Neural cell (in vitro differentiated cells): ENCODE measurements around the gene PDK1. TPM values are rescaled to one million over a fixed set of nuclear protein-coding genes. Genes with fewer than 3 reads are reported as not detected.

Source experiments
- H2AFZ ChIP-seq: fragments of 200-600, 300-800 bp; sonication (generic), shearing (Covaris generic); 2 replicates; pipeline ENCODE4 v1.6.0; 2014; ENCODE audit warnings: low read depth, mild to moderate bottlenecking, antibody characterized with exemption, low read length, moderate library complexity
- H3F3A ChIP-seq: fragments of 200-600 bp; shearing (Covaris generic); 2 replicates; pipeline ENCODE4 v1.6.1; 2016; ENCODE audit warnings: mild to moderate bottlenecking, moderate library complexity, mixed read lengths, antibody characterized with exemption, low read length; ENCODE audit not compliant: insufficient read depth, poor library complexity, severe bottlenecking
- H3K27ac ChIP-seq: fragments of 200-600, 300-800 bp; sonication (generic), shearing (Covaris generic); 2 replicates; pipeline ENCODE4 v1.5.1; 2014; ENCODE audit warnings: mild to moderate bottlenecking, low read length, moderate library complexity
- H3K27me3 ChIP-seq: fragments of 300-800, 200-600 bp; sonication (generic), shearing (Covaris generic); 2 replicates; pipeline ENCODE4 v1.6.0; 2014; ENCODE audit warnings: mild to moderate bottlenecking, low read depth, low read length, moderate library complexity; ENCODE audit not compliant: insufficient read depth
- H3K36me3 ChIP-seq: fragments of 300-800, 200-600 bp; sonication (generic), shearing (Covaris generic); 2 replicates; pipeline ENCODE4 v1.5.1; 2014; ENCODE audit warnings: mild to moderate bottlenecking, antibody characterized with exemption, low read length, moderate library complexity; ENCODE audit not compliant: insufficient read depth
- H3K4me2 ChIP-seq: fragments of 300-800, 200-600 bp; sonication (generic), shearing (Covaris generic); 2 replicates; pipeline ENCODE4 v1.6.0; 2014; ENCODE audit warnings: mild to moderate bottlenecking, low read length
- H3K4me3 ChIP-seq: fragments of 300-800, 200-600 bp; sonication (generic), shearing (Covaris generic); 2 replicates; pipeline ENCODE4 v1.5.1; 2014; ENCODE audit warnings: mild to moderate bottlenecking, low read length, moderate library complexity
- H3K79me2 ChIP-seq: fragments of 200-600 bp; shearing (Covaris generic); replicated peaks from 2 replicates; pipeline ENCODE4 v1.6.0; 2014; ENCODE audit warnings: mild to moderate bottlenecking, low read length, moderate library complexity; ENCODE audit not compliant: insufficient read depth
- H3K9ac ChIP-seq: fragments of 300-800, 200-600 bp; sonication (generic), shearing (Covaris generic); 2 replicates; pipeline ENCODE4 v1.6.1; 2016; ENCODE audit warnings: mild to moderate bottlenecking, low read length, mixed read lengths
- H3K9me2 ChIP-seq: fragments of 200-600 bp; shearing (Covaris generic); 2 replicates; pipeline ENCODE4 v1.6.1; 2016; ENCODE audit warnings: mild to moderate bottlenecking, low read length, mixed read lengths; ENCODE audit not compliant: insufficient read depth
- H3K9me3 ChIP-seq: fragments of 200-600, 300-800 bp; sonication (generic), shearing (Covaris generic); 2 replicates; pipeline ENCODE4 v1.6.1; 2016; ENCODE audit warnings: mild to moderate bottlenecking, mixed run types, low read length, moderate library complexity, mixed read lengths
- H4K20me1 ChIP-seq: fragments of 200-600 bp; shearing (Covaris generic); 2 replicates; pipeline ENCODE4 v1.6.1; 2016; ENCODE audit warnings: mild to moderate bottlenecking, mixed run types; ENCODE audit not compliant: insufficient read depth
- EP300 ChIP-seq: fragments of 450-650 bp; conservative IDR thresholded peaks from 2 replicates; pipeline ENCODE4 v1.6.1; 2014; ENCODE audit warnings: antibody characterized with exemption, mild to moderate bottlenecking, moderate library complexity; ENCODE audit not compliant: poor library complexity, severe bottlenecking
- EZH2 ChIP-seq: fragments of 200-600, 300-800 bp; shearing (Covaris generic), sonication (generic); IDR thresholded peaks from 2 replicates; pipeline ENCODE4 v1.6.1; 2014; ENCODE audit warnings: antibody characterized with exemption, low read length, borderline replicate concordance, mild to moderate bottlenecking; ENCODE audit not compliant: insufficient read depth, poor library complexity, severe bottlenecking
- MXI1 ChIP-seq: fragments of 450-650 bp; conservative IDR thresholded peaks from 2 replicates; pipeline ENCODE4 v1.6.1; 2014; ENCODE audit warnings: antibody characterized with exemption, mild to moderate bottlenecking; ENCODE audit not compliant: poor library complexity, severe bottlenecking
- POLR2AphosphoS5 ChIP-seq: IDR thresholded peaks from 2 replicates; pipeline ENCODE4 v1.6.1; 2012
- RAD21 ChIP-seq: fragments of 450-650 bp; conservative IDR thresholded peaks from 2 replicates; pipeline ENCODE4 v1.6.1; 2014; ENCODE audit warnings: antibody characterized with exemption, mild to moderate bottlenecking, moderate library complexity
- SMC3 ChIP-seq: fragments of 450-650 bp; conservative IDR thresholded peaks from 2 replicates; pipeline ENCODE4 v1.6.1; 2014; ENCODE audit warnings: antibody characterized with exemption, mild to moderate bottlenecking, moderate library complexity; ENCODE audit not compliant: poor library complexity
- TAF1 ChIP-seq: IDR thresholded peaks from 2 replicates; pipeline ENCODE4 v1.6.1; 2012; ENCODE audit warnings: low read depth
- polyA plus RNA-seq: library from polyadenylated mRNA; depleted of rRNA; stranded (reverse); fragments of >200 nt; gene quantifications from 2 replicates; pipeline ENCODE4 v1.2.3, GENCODE V29; 2014
- TF ChIP-seq, protein P1 (sequence below): fragments of 450-650 bp; IDR thresholded peaks from 2 replicates; pipeline ENCODE4 v1.5.1; 2014; ENCODE audit warnings: antibody characterized with exemption, mild to moderate bottlenecking, moderate library complexity; ENCODE audit not compliant: poor library complexity, severe bottlenecking
- TF ChIP-seq, protein P2 (sequence below): IDR thresholded peaks from 2 replicates; pipeline ENCODE4 v1.6.1; 2012; ENCODE audit warnings: borderline replicate concordance

Gene PDK1
- polyA plus RNA-seq, 1 donor from 2014 or later = 10.8 TPM

GRCh38 chr2:172640389-172640788, 84.5 kb downstream of the PDK1 start:
- H3K9ac ChIP-seq = no peak overlapping the region
- no peaks in the 10 kb centered on the region for H3K27me3 ChIP-seq
- no peaks in the 10 kb centered on the region for H3K9me2 ChIP-seq
- no peak overlapping the region for H3K4me3 ChIP-seq
- H2AFZ ChIP-seq = no peak overlapping the region
- H3K4me2 ChIP-seq = no peak overlapping the region
- no peaks in the 10 kb centered on the region for H3K36me3 ChIP-seq
- TF ChIP-seq, protein P1, sequence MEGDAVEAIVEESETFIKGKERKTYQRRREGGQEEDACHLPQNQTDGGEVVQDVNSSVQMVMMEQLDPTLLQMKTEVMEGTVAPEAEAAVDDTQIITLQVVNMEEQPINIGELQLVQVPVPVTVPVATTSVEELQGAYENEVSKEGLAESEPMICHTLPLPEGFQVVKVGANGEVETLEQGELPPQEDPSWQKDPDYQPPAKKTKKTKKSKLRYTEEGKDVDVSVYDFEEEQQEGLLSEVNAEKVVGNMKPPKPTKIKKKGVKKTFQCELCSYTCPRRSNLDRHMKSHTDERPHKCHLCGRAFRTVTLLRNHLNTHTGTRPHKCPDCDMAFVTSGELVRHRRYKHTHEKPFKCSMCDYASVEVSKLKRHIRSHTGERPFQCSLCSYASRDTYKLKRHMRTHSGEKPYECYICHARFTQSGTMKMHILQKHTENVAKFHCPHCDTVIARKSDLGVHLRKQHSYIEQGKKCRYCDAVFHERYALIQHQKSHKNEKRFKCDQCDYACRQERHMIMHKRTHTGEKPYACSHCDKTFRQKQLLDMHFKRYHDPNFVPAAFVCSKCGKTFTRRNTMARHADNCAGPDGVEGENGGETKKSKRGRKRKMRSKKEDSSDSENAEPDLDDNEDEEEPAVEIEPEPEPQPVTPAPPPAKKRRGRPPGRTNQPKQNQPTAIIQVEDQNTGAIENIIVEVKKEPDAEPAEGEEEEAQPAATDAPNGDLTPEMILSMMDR = no peak
- TF ChIP-seq MXI1 (no peak), SMC3 (no peak), EP300 (no peak), POLR2AphosphoS5 (no peak), EZH2 (no peak), RAD21 (no peak), TAF1 (no peak)
- TF ChIP-seq, protein P2, sequence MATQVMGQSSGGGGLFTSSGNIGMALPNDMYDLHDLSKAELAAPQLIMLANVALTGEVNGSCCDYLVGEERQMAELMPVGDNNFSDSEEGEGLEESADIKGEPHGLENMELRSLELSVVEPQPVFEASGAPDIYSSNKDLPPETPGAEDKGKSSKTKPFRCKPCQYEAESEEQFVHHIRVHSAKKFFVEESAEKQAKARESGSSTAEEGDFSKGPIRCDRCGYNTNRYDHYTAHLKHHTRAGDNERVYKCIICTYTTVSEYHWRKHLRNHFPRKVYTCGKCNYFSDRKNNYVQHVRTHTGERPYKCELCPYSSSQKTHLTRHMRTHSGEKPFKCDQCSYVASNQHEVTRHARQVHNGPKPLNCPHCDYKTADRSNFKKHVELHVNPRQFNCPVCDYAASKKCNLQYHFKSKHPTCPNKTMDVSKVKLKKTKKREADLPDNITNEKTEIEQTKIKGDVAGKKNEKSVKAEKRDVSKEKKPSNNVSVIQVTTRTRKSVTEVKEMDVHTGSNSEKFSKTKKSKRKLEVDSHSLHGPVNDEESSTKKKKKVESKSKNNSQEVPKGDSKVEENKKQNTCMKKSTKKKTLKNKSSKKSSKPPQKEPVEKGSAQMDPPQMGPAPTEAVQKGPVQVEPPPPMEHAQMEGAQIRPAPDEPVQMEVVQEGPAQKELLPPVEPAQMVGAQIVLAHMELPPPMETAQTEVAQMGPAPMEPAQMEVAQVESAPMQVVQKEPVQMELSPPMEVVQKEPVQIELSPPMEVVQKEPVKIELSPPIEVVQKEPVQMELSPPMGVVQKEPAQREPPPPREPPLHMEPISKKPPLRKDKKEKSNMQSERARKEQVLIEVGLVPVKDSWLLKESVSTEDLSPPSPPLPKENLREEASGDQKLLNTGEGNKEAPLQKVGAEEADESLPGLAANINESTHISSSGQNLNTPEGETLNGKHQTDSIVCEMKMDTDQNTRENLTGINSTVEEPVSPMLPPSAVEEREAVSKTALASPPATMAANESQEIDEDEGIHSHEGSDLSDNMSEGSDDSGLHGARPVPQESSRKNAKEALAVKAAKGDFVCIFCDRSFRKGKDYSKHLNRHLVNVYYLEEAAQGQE = no peak
- H3F3A ChIP-seq = no peaks in the 10 kb centered on the region
- no peak overlapping the region for H3K27ac ChIP-seq
- H3K79me2 ChIP-seq = no peaks in the 10 kb centered on the region
- no peaks in the 10 kb centered on the region for H4K20me1 ChIP-seq
- no peaks in the 10 kb centered on the region for H3K9me3 ChIP-seq

GRCh38 chr2:172642301-172643020, 86.6 kb downstream of the PDK1 start:
- Histone ChIP-seq H2AFZ (no peak overlapping the region), H3K27me3 (no peaks in the 10 kb centered on the region), H4K20me1 (no peaks in the 10 kb centered on the region), H3K79me2 (no peaks in the 10 kb centered on the region), H3K9me2 (no peaks in the 10 kb centered on the region), H3K4me2 (no peak overlapping the region), H3K9ac (no peak overlapping the region), H3K4me3 (no peak overlapping the region), H3K27ac (no peak overlapping the region), H3K9me3 (no peaks in the 10 kb centered on the region), H3K36me3 (no peaks in the 10 kb centered on the region), H3F3A (no peaks in the 10 kb centered on the region)
- no peak for TF ChIP-seq POLR2AphosphoS5
- TF ChIP-seq SMC3 = no peak
- TF ChIP-seq EP300 = no peak
- TF ChIP-seq RAD21 = no peak
- TF ChIP-seq, protein P1 = no peak
- TF ChIP-seq, protein P2 = no peak
- no peak for TF ChIP-seq MXI1
- TF ChIP-seq TAF1 = no peak
- TF ChIP-seq EZH2 = no peak
